NCI-H1930 (cell line): ENCODE measurements around the gene DVL2.
A peak's percentile ranks its signal among the peaks of the same experiment; 100 is the strongest.

Experiments used
- DNase-seq, 2 experiments: peaks; one replicate each; lab custom pipeline; 2025; lab: John Stamatoyannopoulos, UW

DVL2 gene

DNA sequence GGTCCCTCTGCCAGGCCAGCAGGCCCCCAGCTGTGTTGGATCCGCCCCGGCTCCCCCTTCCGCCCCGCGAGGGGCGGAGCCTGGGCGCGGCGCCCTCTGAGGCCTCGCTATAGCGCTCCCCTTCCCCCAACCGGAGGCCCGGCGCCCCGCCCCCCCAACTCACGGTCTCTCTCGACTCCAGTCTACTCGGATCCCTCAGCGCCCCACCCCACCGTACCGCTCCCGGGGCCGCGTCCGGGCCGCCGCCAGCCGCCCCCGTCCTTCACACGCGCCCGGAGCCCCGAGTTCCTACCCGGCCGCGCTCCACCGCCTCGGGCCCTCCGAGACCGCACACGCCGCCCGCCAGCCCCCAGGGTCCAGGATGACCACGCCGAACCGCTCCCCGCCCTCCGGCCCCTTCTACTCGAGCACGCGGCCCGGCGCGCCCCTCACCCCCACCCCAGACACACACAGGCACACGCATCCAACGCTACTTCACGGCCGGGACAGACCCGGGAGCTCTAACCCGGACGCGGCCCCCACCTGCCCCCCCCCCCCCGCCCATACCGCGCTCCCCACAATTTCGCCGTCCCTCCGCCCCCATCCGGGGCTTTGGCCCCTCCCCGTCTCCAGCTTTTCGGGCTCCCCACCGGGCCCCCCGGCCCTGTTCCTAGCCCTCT is 3.6 kb upstream of the DVL2 start:
- DNase-seq: peak; percentile 50

DNA sequence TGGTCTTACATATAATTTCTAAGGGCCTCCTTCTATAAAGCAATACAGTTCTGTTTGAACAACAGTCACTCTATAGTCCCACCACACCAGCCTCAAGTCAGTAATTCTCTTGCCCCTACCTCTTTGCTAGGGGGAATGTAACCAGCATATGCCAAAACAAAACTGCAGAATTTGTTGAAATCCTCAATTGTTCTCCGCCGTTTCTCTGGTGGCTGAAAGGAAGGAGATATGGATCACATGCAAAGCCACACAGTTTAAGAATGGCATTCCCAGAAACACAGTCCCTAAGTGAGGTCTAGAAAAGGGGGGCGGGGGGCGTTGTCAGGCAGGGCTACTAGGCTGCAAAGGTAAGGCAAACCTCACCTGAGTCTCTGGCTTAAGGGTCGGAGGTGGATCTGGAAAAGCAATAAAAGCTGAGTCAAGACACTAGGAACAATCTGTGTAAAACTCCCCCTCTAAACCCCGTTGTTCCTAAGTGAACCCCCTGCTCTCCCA is 3.0 kb upstream of the DVL2 start:
- no peak for DNase-seq

DNA sequence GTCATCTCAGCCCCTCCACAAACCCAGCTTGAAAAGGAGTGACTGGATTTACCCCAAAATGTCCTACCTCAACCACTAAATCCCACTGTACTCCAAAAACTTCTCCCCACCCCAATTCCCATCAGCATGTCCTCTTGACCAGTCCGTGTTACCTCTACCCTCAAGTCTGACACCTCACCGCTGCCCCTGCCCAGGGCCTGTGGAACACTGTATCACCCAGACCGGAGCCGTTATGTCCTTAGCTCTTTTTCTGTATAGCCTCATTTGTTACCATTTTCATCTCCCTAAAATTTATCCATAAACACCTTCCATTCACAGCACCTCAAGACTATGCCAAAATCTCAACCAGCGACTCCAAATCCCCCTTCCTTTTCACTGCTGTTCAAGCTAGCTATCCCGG is 2.5 kb upstream of the DVL2 start:
- no peak for DNase-seq

DNA sequence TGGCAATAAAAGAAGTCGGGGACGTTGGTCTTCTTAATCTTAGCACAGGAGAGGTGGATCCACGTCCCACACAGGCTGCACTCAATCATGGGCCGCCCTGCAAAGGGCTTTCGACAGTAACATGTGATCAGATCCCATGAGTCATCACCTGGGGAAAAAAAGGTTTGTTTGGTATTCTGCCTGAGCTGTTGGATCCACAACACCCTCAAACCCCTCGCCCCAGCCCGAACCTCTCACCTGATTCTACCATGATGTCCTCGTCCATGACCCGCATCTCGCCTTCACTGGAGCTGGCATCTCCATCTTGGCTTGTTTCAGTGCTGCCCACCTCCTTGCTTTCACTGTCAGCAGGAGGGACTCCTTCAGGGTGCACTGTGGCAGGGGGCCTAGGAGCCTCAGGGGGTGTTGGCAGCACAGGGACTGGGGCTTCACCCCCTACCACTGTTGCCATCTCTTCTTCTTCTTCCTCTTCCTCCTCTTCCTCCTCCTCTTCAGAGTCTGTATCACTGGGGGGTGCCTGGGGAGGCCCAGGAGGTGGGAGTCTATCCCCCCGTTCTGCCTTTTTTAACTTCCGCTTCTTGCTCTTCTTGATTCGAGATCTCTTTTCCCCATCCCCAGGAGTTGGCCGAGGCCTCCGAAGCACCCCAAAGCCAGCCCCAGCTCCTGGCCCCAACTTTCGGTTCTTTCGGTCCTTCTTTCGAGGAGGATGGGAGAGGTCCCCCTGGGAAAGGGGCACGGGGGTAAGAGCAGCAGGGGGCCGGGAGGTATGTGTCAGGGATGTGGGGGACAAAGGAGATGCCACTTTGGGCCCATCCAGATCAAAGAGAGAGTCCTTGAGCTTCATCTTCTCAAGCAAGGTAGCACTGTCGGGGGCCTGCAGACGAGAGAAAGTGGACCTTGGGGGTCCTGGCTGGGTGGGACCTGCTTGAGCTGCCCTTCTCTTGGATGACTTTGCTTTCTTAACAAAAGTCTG is 1.7 kb upstream of the DVL2 start:
- no peak for DNase-seq

DNA sequence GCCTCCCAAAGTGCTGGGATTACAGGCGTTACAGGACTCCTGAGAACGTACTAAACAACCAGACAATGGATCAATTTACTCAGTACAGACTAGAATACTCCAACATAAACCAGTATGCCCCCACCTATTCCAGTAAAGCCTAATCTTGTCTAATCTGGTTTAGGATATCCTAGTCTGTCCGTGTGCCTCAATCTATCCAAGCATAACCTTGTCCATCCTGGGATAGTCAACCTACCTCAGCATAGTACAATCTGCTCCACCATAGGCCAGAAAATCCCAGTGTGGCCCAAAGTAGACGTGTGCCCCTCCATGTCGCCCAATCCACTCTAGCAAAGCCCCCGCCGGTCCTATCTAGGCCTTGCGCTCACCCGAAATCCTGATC is 625 bp downstream of the DVL2 start:
- DNase-seq: no peak

DNA sequence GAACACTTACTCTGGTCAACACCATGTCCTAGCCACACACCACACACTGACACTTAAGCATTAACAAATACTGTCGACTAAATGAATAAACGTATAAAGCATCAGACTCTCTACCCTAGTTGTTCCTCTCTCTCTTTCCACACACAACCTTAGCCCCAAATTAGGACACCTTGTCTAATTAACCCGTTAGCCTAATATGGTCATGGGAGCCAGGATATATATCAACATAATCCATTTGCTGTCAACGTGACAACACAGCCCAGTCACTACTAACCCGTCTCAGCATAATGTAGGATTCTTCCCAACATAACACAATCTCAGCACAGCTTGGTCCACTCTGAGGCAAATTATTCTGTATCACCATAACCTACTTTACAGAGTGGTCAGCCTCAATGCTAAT is 2.2 kb downstream of the DVL2 start:
- DNase-seq: no peak

DNA sequence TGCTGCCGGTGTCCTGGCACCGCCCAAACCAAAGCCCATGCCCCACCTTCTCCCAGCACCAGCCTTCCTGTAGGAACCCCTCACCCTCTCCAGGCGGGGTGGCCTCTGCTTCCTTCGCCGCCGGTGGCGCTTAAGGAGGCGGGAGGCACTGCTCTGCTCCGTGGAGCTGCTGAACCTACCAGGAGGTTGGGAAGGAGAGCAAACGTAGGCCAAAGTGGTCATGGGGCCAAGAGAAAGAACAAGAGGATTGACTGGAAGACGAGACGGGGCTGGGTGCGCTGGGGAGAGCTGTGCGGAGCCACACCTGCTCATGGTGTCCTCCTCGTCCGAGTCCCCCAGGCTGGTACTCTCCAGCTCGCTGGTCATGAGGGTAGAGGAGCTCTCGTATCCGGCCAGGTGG is 4.8 kb downstream of the DVL2 start:
- no peak for DNase-seq

DNA sequence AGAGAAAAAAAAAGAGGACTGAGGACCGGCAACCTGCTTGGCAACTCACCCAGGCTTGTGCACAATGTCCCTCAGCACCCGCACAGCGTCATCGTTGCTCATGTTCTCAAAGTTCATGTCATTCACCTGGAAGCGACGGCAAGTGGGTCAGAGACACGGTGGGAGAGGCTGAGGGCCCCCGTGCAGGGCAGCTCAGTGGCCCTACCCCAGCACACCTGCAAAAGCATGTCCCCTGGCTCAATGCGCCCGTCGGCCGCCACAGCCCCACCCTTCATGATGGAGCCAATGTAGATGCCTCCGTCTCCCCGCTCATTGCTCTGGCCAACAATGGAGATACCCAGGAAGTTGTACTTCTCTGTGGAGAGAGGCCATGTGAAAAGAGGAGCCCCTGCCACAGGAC is 5.4 kb downstream of the DVL2 start:
- no peak for DNase-seq

DNA sequence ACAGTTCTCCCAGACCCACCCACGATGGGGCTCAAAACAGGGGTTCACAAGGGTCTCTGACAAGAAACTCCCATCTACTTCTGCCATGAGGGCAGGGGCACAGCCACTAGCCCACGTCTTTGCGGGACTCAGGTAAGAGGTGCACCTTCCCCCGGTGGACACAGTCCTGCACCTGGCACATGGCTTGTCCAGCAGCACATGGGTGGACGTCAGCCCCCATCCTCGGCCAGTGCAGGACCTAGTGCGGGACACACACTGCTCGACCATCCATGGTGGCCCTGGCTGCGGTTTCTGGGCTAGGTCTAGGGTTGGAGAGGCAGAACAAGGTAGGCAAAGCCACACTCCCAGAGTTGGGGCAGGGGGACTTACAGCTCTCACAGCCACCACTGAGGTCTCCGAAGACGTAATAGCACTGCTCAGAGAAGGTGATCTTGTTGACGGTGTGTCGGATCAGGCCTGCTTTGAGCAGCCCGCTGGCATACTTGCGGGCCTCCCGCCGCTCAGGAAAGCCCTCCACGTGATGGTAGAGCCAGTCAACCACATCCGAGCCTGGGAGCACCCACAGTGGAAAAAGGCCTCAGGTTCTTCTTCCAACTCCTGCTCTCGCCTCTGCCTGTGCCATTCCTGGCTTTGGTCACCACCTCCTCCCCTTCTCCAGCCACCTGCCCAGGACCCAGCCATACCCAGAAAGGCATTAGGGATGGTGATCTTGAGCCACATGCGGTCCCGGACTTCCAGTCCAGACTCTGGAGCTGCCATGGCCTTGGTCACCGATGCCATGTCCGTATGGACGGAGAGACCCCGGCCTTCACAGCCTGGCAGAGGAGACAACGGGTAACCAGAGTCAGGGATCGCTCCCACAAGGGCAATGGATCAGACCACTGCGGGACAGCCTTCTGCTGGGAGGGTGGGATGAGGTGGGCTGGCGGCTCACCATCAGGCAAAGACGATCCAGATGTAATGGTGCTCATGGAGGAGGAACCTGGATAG is 7.3 kb downstream of the DVL2 start:
- DNase-seq: no peak

DNA sequence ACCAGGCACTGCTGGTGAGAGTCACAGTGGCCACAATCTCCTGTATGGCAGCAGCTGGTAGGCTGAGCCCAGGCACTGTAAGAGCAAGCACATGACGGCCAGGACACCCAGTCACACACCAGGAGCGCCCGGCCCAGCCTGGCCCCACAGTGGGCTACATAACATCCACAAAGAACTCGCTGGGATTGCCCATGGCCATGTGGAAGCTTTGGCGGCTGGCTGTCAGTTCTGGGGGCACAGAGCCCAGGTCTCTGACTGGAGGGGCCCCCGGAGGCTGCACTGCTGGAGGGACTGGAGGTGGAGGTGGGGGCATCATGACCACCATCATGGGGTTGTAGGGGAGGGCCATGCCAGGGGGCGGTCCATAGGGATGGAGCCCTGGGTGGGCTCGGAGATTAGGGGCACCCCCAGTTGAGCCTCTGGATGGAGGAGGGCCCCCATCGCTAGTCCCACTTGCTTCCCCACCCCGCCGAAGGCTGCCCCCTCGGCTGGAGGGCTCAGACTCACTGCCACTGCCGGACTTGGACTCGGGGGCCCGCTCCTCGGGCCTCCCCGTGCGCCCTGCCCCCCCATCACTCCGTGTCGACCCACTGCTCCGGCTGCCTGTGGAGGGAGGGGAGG is 8.5 kb downstream of the DVL2 start:
- no peak for DNase-seq

DNA sequence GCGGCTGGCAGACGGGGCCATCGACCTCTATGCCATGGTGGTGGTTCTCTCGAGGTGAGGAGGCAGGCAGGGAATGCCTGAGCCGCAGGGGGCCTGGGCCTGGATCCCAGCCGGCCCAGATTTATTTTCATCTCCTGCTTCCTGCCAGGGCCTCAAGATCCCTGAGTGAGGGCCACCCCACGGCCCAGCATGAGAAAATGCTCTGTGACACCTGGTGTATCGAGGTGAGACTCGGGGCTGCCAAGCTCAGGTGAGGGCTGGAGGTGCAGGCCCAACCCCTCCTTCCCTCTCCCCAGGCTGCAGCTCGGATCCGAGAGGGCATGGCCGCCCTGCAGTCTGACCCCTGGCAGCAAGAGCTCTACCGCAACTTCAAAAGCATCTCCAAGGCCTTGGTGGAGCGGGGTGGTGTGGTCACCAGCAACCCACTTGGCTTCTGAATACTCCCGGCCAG is 9.6 kb downstream of the DVL2 start:
- no peak for DNase-seq

DNA sequence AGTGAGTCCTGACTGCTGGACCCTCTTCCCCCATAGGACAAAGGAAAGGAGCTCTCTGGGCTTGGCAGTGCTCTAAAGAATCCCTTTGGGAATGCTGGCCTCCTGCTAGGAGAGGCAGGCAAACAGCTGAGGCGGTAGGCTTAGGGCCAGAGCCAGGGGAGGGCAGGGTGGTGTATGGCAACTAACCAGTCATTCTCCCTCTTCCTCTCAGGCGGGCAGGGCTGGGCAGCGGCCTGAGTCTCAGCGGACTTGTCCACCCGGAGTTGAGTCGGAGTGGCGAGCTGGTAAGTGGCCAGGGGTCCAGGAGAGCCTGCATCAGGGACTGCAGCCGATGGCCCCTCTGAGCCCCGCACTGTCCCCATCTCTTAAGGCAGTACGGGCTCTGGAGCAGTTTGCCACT is 10.2 kb downstream of the DVL2 start:
- DNase-seq: no peak

DNA sequence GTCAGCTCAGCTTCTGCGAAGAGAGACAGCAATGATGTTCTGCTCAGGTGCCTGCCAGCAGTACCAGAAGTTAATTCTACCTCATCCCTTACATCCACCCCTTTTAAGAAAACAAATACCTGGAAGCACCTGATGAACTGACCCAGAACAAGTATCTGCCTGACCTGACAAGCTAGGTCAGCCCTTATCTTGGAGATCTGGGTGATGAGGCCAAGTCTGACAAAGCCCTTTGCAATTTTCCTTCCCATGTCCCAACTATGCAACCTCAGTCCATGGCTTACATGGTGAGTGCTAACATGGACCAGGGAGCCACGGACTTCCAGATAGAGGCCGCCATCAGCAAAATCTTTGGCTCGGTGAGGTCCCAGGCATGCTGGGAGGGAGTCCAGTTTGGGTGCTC is 10.9 kb downstream of the DVL2 start:
- no peak for DNase-seq

DNA sequence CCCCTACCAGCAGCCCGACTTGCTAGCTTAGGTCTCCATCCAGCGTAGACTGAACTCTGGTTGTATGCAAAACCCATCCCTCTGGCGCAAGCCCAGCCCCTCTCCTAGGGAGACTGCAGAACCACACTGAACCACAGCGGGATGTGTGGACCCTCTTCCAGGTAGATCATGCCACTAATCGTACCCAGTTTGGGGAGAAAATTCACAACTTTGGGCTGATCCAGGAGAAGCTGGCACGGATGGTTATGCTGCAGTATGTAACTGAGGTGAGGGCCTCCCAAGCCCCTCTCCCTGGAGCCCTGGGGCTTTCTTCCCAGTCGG is 11.4 kb downstream of the DVL2 start:
- DNase-seq: no peak

DNA sequence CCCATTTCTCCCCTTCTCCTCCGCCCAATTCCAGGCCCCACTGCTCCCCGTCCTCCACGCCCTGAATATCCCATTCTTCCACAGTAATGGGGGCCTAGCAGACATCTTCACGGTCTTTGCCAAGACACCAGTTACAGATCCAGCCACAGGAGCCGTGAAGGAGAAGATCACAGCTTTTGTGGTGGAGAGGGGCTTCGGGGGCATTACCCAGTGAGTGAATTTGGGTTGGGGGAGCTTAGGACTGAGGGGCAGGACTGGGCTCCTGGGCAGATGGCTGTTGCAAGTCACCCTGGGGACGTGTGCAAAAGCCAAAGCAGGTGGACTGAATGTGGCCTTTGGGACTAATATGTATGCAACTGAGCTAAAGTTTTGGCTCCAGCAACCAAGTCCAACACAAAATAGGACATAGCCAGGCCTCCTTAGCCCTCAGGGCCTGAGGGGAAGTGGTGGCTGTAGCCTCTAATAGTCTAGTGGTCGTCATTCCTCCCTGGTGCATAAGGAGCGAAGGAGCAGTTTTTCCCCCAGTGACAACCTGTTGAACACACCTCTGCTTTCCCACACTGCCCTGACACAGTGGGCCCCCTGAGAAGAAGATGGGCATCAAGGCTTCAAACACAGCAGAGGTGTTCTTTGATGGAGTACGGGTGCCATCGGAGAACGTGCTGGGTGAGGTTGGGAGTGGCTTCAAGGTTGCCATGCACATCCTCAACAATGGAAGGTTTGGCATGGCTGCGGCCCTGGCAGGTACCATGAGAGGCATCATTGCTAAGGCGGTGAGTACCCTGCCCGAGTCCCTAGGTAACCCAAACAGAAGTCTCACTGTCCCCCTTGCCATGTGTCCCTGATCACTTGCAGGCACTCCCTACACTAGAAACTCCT is 12.0 kb downstream of the DVL2 start:
- no peak for DNase-seq

DNA sequence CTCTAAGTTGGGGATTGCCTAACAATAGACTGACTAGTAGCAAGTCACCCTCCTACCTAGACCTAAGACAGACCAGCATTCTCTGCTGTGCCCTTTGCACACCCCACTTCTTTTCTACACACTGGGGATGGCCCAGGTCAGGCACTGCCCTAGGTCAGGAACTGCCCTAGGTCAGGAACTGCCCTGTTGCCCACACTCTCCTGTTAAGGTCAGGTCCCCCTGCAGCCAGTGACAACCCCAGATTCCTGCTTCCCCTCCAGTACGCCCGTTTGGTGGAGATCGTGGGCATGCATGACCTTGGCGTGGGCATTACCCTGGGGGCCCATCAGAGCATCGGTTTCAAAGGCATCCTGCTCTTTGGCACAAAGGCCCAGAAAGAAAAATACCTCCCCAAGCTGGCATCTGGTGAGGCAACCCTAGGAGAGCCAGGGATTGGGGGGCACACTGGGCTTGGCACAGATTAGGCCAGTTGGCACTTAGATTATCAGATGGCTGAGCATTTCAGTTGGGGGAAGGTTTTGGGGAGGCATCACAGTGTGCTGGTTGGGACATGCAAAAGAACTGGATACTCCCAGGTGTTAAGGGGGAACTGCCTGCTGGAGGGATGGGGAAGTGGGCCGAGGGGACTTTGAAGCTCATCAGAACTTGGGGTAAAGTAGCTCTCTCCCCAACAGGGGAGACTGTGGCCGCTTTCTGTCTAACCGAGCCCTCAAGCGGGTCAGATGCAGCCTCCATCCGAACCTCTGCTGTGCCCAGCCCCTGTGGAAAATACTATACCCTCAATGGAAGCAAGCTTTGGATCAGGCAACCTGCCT is 12.8 kb downstream of the DVL2 start:
- DNase-seq: no peak

DNA sequence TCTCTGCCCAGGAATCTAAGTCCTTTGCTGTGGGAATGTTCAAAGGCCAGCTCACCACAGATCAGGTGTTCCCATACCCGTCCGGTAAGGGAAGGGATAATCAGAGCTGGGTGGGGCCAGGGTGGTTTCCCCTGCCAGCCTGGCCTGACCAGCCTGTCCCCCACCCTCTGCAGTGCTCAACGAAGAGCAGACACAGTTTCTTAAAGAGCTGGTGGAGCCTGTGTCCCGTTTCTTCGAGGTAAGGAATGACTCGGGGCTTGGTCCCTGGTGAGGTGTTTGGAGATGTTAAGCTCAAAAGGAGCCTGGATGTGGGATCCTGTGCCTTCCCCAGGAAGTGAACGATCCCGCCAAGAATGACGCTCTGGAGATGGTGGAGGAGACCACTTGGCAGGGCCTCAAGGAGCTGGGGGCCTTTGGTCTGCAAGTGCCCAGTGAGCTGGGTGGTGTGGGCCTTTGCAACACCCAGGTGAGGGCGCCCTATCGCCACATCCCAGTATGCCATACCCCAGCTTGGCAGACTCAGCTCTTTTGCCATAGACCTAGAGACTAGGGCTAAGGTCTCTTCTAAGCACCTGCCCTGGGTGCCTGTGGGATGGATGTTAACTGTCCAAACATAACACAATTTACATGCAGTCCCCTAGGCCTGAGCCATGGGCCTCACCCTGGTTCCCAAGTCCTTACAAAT is 13.6 kb downstream of the DVL2 start:
- DNase-seq: peak; percentile 35 to 60

DNA sequence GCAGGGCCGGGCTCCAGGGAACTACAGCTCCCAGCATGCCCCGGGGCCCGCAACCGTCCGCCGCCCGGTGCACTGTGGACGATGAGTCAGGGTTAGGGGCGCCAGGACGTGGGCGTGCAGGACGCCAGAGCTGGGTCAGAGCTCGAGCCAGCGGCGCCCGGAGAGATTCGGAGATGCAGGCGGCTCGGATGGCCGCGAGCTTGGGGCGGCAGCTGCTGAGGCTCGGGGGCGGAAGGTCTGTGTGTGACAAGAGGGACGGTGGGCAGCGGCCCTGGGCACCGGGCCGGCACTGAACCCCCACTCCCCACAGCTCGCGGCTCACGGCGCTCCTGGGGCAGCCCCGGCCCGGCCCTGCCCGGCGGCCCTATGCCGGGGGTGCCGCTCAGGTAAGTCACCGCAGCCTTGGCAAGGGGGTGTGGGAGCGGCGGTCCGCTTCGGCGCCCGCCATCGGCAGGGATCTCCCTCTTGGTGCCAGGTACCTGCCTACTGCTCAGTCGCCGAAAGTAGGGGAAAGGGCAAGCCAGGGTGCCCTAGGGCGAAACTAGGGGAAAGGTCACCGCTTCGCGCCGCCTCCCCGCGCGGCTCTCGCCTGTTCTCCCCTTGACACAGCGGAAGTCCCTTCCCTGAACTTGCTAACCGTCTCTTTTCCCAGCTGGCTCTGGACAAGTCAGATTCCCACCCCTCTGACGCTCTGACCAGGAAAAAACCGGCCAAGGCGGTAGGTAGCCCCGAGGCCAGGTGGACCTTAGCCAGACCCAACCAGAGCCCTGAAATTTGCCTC is 14.3 kb downstream of the DVL2 start, which contains the start of the genes ACADVL and DLG4:
Gene ACADVL, plus strand, starts transcription at position 127 of the 781 bp plus-strand sequence. Its CDS starts 47 bp downstream, at position 174.
Gene DLG4, minus strand, starts transcription at position 25 of the 781 bp plus-strand sequence.
- peak; percentile 61 to 79 for DNase-seq
